Progenitor cell of endocrine pancreas (in vitro differentiated cells): ENCODE data around the gene FASN. TPM values are rescaled to one million over a fixed set of nuclear protein-coding genes. Genes with fewer than 3 reads are reported as not detected.
"Not testable (repeated sequence)": the region's sequence is repeated elsewhere in the genome, so short reads cannot be mapped to it uniquely, and the experiment has no call there.

ENCODE experiments used
- DNase-seq: peaks from one replicate; pipeline ENCODE4 v3.0.0; 2021; ENCODE audit warnings: low spot score; ENCODE audit not compliant: unreplicated experiment
- H3K27ac Mint-ChIP-seq: 2 replicates; pipeline ENCODE4 v1.8.0; 2021; ENCODE audit warnings: mild to moderate bottlenecking, moderate library complexity, mixed read lengths
- H3K27me3 Mint-ChIP-seq: 2 replicates; pipeline ENCODE4 v1.8.0; 2021; ENCODE audit warnings: mixed read lengths
- H3K36me3 Mint-ChIP-seq: 2 replicates; pipeline ENCODE4 v1.8.0; 2022; ENCODE audit warnings: mixed read lengths; ENCODE audit not compliant: insufficient read depth
- H3K4me1 Mint-ChIP-seq: 2 replicates; pipeline ENCODE4 v1.8.0; 2021; ENCODE audit warnings: low read depth, mixed read lengths
- H3K4me3 Mint-ChIP-seq: 2 replicates; pipeline ENCODE4 v1.8.0; 2021; ENCODE audit warnings: low read depth, mild to moderate bottlenecking, moderate library complexity, mixed read lengths
- H3K9me3 Mint-ChIP-seq: 2 replicates; pipeline ENCODE4 v1.8.0; 2021; ENCODE audit warnings: low read depth, mixed read lengths
- total RNA-seq: library from RNA; stranded (reverse); gene quantifications from 2 replicates; pipeline ENCODE4 v1.2.1, GENCODE V29; 2021
- TF ChIP-seq, protein P1 (sequence below): fragments of 200-600 bp; sonication (generic); IDR thresholded peaks from one replicate; pipeline ENCODE4 v1.5.0; 2021; ENCODE audit warnings: antibody characterized with exemption, mild to moderate bottlenecking; ENCODE audit not compliant: unreplicated experiment

Gene FASN
- total RNA-seq, 1 donor from 2014 or later: 308 TPM

DNA sequence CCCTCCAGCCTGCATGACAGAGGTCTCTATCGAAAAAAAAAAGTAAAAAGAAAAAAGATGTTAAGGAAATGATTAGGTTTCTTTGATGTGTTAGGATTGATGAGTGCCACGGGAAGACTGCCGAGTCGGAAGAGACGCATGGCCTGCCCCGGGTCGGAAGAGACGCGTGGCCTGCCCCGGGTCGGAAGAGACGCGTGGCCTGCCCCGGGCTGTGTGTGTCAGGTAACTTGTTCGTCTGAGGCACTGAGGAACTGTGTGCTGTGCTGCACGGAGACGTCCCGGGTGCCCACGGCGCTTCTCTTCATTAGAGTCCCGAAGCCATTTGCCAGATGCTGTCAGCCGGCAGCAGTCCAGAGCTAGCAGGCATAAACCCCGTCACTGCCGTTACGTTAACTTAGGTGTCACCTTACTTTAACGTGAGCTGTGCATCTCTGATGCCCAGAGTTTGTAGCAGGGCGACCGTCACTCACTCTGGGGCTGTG is 40.5 kb upstream of the FASN start:
- H3K9me3 Mint-ChIP-seq: no peaks in the 10 kb centered on the region
- peaks cover 6% of the 10 kb centered on the region for H3K4me1 Mint-ChIP-seq
- H3K4me3 Mint-ChIP-seq: no peak overlapping the region
- H3K27me3 Mint-ChIP-seq: no peaks in the 10 kb centered on the region
- no peaks in the 10 kb centered on the region for H3K36me3 Mint-ChIP-seq
- H3K27ac Mint-ChIP-seq: no peak overlapping the region
- DNase-seq: no peak
- TF ChIP-seq, protein P1, sequence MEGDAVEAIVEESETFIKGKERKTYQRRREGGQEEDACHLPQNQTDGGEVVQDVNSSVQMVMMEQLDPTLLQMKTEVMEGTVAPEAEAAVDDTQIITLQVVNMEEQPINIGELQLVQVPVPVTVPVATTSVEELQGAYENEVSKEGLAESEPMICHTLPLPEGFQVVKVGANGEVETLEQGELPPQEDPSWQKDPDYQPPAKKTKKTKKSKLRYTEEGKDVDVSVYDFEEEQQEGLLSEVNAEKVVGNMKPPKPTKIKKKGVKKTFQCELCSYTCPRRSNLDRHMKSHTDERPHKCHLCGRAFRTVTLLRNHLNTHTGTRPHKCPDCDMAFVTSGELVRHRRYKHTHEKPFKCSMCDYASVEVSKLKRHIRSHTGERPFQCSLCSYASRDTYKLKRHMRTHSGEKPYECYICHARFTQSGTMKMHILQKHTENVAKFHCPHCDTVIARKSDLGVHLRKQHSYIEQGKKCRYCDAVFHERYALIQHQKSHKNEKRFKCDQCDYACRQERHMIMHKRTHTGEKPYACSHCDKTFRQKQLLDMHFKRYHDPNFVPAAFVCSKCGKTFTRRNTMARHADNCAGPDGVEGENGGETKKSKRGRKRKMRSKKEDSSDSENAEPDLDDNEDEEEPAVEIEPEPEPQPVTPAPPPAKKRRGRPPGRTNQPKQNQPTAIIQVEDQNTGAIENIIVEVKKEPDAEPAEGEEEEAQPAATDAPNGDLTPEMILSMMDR: no peak

DNA sequence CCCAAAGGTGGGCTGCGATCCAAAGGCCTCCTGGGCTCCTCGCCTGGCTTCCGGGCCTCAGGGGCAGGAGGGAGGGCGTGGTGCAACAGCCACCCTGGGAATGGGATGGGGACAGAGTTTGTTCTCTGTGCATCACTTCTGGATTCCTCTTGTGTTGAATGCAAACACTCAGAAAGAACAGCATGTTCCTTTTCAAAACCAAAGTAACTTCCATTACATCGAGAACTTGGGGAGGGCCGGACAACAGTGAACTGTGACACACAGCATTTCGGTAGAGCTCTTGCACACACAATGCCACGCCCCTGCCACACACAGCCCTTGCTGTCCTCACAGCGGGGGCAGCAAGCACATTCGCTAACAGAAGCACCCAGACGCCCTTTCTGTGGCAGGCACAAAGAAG is 36.1 kb upstream of the FASN start:
- TF ChIP-seq, protein P1: no peak
- Mint-ChIP-seq H3K36me3 (no peaks in the 10 kb centered on the region), H3K4me3 (no peak overlapping the region), H3K4me1 (peaks cover 2% of the 10 kb centered on the region), H3K9me3 (no peaks in the 10 kb centered on the region), H3K27me3 (no peaks in the 10 kb centered on the region), H3K27ac (no peak overlapping the region)
- DNase-seq: no peak

DNA sequence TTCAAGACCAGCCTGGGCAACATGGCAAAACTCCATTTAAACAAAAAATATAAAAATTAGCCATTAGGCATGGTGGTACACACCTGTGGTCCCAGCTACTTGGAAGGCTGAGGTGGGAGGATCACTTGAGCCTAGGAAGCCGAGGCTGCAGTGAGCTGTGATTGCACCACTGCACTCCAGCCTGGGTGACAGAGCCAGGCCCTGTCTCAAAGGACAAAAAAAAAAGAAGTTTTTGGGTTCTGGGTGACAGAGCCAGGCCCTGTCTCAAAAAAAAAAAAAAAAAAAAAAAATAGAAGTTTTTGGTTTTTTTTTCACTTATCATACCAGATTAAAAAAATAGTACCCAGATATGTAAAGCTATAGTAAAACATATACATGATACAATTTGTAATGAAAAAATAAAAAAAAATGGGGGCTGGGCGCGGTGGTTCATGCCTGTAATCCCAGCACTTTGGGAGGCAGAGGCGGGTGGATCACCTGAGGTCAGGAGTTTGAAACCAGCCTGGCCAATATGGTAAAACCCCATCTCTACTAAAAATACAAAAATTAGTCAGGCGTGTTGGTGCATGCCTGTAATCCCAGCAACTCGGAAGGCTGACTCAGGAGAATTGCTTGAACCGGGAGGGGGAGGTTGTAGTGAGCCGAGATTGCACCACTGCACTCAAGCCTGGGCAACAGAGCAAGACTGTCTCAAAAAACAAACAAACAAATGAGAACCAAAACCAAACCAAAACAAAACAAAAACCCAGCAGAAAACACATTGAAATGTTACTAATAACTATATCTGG is 35.3 kb upstream of the FASN start:
- not testable (repeated sequence) for DNase-seq, H3K9me3 Mint-ChIP-seq, H3K27me3 Mint-ChIP-seq, H3K4me3 Mint-ChIP-seq, H3K36me3 Mint-ChIP-seq, H3K4me1 Mint-ChIP-seq, H3K27ac Mint-ChIP-seq

DNA sequence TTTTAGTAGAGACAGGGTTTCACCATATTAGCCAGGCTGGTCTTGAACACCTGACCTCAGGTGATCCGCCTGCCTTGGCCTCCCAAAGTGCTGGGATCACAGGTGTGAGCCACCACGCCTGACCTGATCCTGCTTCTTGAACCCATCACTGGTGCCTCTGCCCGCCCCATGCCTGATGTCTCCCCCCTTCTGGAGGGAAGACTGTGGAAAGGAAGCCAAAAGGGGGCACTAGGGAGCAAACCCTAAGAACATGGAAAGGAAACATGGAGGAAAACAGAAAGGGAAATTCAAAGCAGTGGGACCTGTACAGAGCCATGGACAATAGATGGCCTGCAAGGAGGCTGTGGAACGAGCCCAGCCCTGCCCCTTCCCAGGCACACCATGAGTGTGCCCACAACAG is 31.1 kb upstream of the FASN start:
- Mint-ChIP-seq H3K27me3 (no peaks in the 10 kb centered on the region), H3K4me1 (no peaks in the 10 kb centered on the region), H3K9me3 (no peaks in the 10 kb centered on the region), H3K36me3 (peaks cover 15% of the 10 kb centered on the region), H3K4me3 (no peak overlapping the region), H3K27ac (no peak overlapping the region)
- DNase-seq: no peak
- TF ChIP-seq, protein P1: no peak

DNA sequence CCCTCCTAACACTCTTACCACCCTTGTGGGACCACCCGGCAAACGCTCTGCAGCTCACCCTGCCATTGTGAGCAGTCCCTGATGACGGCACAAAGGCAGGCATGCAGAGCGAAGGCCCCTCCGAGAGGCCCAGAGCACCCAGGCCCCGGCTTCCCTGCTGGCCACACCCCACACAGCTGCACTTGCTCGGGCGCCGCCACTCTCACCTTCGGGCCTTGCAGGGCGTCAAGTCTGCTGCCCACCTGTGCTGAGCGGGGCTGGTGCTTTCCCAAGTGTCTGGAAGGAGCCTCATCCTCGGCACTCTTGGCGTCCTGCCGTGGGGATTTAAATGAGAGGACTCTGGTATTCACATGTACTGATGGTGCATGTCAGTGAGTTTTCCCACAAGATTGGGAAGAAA is 30.3 kb upstream of the FASN start:
- H3K9me3 Mint-ChIP-seq: no peaks in the 10 kb centered on the region
- TF ChIP-seq, protein P1: no peak
- no peaks in the 10 kb centered on the region for H3K4me1 Mint-ChIP-seq
- H3K4me3 Mint-ChIP-seq: no peak overlapping the region
- H3K27me3 Mint-ChIP-seq: no peaks in the 10 kb centered on the region
- peaks cover 18% of the 10 kb centered on the region for H3K36me3 Mint-ChIP-seq
- DNase-seq: no peak
- no peak overlapping the region for H3K27ac Mint-ChIP-seq

DNA sequence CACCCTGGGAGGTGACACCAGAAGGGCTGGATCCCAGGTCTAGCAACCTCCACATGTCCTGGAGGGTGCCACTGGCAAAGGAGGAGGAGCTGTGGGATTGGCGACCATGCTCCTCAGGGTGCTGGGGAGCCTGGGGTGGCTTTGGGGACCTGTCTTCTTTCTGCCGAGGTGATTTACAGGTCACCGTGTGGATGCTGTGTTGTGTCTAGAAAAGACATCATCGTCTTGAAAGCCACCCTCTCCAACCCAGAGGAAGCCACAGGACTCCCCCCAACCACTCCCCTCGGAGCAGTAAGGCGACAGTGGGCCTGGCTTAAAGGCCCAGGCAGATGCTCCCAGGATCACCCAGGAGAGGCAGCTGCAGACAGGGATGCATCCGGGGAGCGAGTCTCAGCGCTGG is 29.7 kb upstream of the FASN start:
- no peak overlapping the region for H3K27ac Mint-ChIP-seq
- H3K4me3 Mint-ChIP-seq: no peak overlapping the region
- TF ChIP-seq, protein P1: no peak
- no peaks in the 10 kb centered on the region for H3K4me1 Mint-ChIP-seq
- H3K9me3 Mint-ChIP-seq: no peaks in the 10 kb centered on the region
- no peak for DNase-seq
- no peaks in the 10 kb centered on the region for H3K27me3 Mint-ChIP-seq
- peaks cover 20% of the 10 kb centered on the region for H3K36me3 Mint-ChIP-seq
